ENCODE measurements around the gene DNAI4.

DNAI4 gene

DNA sequence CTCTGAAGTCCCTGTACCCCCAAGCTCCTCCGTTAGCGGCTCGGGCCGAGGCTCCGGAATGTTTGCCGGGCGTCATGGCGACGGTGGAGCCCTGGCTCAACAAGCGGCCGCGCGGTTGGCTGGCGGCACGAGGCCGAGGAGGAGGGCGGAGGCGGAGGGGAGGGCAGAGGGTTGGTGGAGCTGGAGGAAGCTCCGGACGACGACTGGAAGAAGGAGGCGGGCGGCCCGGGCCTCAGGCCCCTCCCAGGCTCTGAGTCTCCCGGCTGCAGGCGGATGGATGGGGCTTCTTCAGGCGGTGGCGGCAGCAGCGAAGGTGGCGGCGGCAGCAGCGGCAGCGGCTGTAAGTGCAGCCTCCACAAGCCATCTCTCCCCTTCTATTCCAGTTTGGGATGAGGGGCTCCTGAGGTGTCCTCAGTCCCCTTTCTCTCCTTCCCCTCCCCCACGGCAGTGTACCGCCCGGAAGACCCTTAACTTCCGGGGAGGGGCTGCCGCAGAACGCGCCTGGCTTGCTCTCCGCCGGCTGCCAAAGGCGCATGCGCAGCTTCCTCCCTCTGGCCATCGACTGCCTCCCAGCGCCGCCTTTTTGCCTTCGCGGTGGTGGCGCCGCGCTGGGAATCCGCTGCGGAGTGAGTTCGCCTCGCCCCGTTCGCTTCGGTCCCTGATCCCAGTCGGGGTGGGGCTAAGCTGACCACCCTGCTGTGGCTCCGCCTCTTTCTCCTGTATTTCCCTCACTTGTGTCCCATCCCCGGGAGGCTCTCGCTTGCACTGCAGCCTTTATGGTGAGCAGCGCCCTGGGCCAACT, at the start of gene DNAI4, which contains the start of gene MIER1 (continued):
- TF ChIP-seq ZFP37 (tag by site-specific recombination; IDR thresholded peaks at IDR 0.05) (peak; percentile 61; the same call in 1 of the 2 replicates), ZFHX2 (tag by site-specific recombination; conservative IDR thresholded peaks at IDR 0.05) (peak; percentile 91), GLIS1 (tag by site-specific recombination; IDR thresholded peaks at IDR 0.05) (peak; percentile 78), KLF16 (tag by site-specific recombination; IDR thresholded peaks at IDR 0.05) (peak; percentile 82; the same call in 1 of the 2 replicates), ZBTB8A (tag by site-specific recombination; IDR thresholded peaks at IDR 0.05) (peak; percentile 82), ZNF544 (tag by site-specific recombination; IDR thresholded peaks at IDR 0.05) (no peak), ZNF114 (tag by site-specific recombination; IDR thresholded peaks at IDR 0.05) (no peak), ZNF76 (tag by site-specific recombination; IDR thresholded peaks at IDR 0.05; ENCODE audit: borderline replicate concordance, low read depth) (peak; percentile 68; the same call in 1 of the 2 replicates), ZNF394 (tag by site-specific recombination; IDR thresholded peaks at IDR 0.05; ENCODE audit: borderline replicate concordance) (peak; percentile 37; the same call in 1 of the 2 replicates), ZNF341 (tag by site-specific recombination; IDR thresholded peaks at IDR 0.05; ENCODE audit: low read depth) (peak; percentile 66; the same call in 1 of the 2 replicates), ZIC2 (tag by site-specific recombination; IDR thresholded peaks at IDR 0.05) (peak; percentile 75), KLF8 (tag by site-specific recombination; IDR thresholded peaks at IDR 0.05) (peak; percentile 90), ZNF768 (tag by site-specific recombination; IDR thresholded peaks at IDR 0.05) (no peak), ZNF521 (tag by site-specific recombination; IDR thresholded peaks at IDR 0.05) (no peak), ZNF677 (tag by site-specific recombination; IDR thresholded peaks at IDR 0.05) (no peak), ZNF555 (tag by site-specific recombination; conservative IDR thresholded peaks at IDR 0.05) (no peak), ZNF501 (tag by site-specific recombination; IDR thresholded peaks at IDR 0.05) (peak; percentile 80; the same call in 1 of the 2 replicates)
- TF ChIP-seq, protein P1, sequence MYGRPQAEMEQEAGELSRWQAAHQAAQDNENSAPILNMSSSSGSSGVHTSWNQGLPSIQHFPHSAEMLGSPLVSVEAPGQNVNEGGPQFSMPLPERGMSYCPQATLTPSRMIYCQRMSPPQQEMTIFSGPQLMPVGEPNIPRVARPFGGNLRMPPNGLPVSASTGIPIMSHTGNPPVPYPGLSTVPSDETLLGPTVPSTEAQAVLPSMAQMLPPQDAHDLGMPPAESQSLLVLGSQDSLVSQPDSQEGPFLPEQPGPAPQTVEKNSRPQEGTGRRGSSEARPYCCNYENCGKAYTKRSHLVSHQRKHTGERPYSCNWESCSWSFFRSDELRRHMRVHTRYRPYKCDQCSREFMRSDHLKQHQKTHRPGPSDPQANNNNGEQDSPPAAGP (tag by site-specific recombination; IDR thresholded peaks at IDR 0.05), result peak; percentile 60
- TF ChIP-seq, protein P2, sequence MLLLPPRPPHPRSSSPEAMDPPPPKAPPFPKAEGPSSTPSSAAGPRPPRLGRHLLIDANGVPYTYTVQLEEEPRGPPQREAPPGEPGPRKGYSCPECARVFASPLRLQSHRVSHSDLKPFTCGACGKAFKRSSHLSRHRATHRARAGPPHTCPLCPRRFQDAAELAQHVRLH (tag by site-specific recombination; IDR thresholded peaks at IDR 0.05), result peak; percentile 99
- TF ChIP-seq, protein P3, sequence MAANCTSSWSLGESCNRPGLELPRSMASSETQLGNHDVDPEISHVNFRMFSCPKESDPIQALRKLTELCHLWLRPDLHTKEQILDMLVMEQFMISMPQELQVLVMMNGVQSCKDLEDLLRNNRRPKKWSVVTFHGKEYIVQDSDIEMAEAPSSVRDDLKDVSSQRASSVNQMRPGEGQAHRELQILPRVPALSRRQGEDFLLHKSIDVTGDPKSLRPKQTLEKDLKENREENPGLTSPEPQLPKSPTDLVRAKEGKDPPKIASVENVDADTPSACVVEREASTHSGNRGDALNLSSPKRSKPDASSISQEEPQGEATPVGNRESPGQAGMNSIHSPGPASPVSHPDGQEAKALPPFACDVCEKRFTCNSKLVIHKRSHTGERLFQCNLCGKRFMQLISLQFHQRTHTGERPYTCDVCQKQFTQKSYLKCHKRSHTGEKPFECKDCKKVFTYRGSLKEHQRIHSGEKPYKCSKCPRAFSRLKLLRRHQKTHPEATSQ (tag by site-specific recombination; IDR thresholded peaks at IDR 0.05), result no peak
- TF ChIP-seq, protein P4, sequence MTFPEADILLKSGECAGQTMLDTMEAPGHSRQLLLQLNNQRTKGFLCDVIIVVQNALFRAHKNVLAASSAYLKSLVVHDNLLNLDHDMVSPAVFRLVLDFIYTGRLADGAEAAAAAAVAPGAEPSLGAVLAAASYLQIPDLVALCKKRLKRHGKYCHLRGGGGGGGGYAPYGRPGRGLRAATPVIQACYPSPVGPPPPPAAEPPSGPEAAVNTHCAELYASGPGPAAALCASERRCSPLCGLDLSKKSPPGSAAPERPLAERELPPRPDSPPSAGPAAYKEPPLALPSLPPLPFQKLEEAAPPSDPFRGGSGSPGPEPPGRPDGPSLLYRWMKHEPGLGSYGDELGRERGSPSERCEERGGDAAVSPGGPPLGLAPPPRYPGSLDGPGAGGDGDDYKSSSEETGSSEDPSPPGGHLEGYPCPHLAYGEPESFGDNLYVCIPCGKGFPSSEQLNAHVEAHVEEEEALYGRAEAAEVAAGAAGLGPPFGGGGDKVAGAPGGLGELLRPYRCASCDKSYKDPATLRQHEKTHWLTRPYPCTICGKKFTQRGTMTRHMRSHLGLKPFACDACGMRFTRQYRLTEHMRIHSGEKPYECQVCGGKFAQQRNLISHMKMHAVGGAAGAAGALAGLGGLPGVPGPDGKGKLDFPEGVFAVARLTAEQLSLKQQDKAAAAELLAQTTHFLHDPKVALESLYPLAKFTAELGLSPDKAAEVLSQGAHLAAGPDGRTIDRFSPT (tag by site-specific recombination; IDR thresholded peaks at IDR 0.05), result peak; percentile 12; the same call in 1 of the 2 replicates
- TF ChIP-seq, protein P5, sequence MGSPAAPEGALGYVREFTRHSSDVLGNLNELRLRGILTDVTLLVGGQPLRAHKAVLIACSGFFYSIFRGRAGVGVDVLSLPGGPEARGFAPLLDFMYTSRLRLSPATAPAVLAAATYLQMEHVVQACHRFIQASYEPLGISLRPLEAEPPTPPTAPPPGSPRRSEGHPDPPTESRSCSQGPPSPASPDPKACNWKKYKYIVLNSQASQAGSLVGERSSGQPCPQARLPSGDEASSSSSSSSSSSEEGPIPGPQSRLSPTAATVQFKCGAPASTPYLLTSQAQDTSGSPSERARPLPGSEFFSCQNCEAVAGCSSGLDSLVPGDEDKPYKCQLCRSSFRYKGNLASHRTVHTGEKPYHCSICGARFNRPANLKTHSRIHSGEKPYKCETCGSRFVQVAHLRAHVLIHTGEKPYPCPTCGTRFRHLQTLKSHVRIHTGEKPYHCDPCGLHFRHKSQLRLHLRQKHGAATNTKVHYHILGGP (tag by site-specific recombination; IDR thresholded peaks at IDR 0.05), result no peak
- TF ChIP-seq, protein P6, sequence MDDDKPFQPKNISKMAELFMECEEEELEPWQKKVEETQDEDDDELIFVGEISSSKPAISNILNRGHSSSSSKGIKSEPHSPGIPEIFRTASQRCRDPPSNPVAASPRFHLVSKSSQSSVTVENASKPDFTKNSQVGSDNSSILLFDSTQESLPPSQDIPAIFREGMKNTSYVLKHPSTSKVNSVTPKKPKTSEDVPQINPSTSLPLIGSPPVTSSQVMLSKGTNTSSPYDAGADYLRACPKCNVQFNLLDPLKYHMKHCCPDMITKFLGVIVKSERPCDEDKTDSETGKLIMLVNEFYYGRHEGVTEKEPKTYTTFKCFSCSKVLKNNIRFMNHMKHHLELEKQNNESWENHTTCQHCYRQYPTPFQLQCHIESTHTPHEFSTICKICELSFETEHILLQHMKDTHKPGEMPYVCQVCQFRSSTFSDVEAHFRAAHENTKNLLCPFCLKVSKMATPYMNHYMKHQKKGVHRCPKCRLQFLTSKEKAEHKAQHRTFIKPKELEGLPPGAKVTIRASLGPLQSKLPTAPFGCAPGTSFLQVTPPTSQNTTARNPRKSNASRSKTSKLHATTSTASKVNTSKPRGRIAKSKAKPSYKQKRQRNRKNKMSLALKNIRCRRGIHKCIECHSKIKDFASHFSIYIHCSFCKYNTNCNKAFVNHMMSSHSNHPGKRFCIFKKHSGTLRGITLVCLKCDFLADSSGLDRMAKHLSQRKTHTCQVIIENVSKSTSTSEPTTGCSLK (tag by site-specific recombination; IDR thresholded peaks at IDR 0.05), result no peak
- TF ChIP-seq, protein P7, sequence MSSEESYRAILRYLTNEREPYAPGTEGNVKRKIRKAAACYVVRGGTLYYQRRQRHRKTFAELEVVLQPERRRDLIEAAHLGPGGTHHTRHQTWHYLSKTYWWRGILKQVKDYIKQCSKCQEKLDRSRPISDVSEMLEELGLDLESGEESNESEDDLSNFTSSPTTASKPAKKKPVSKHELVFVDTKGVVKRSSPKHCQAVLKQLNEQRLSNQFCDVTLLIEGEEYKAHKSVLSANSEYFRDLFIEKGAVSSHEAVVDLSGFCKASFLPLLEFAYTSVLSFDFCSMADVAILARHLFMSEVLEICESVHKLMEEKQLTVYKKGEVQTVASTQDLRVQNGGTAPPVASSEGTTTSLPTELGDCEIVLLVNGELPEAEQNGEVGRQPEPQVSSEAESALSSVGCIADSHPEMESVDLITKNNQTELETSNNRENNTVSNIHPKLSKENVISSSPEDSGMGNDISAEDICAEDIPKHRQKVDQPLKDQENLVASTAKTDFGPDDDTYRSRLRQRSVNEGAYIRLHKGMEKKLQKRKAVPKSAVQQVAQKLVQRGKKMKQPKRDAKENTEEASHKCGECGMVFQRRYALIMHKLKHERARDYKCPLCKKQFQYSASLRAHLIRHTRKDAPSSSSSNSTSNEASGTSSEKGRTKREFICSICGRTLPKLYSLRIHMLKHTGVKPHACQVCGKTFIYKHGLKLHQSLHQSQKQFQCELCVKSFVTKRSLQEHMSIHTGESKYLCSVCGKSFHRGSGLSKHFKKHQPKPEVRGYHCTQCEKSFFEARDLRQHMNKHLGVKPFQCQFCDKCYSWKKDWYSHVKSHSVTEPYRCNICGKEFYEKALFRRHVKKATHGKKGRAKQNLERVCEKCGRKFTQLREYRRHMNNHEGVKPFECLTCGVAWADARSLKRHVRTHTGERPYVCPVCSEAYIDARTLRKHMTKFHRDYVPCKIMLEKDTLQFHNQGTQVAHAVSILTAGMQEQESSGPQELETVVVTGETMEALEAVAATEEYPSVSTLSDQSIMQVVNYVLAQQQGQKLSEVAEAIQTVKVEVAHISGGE (tag by site-specific recombination; conservative IDR thresholded peaks at IDR 0.05; ENCODE audit: low read depth), result peak; percentile 89

Measured in HEK293 (cell line).